Activated CD8-positive, alpha-beta memory T cell treated with anti-CD3 and anti-CD28 coated beads for 24 hours (primary cell): ENCODE measurements around the gene LCE1A.

ENCODE experiments used
- DNase-seq: peaks from one replicate; pipeline ENCODE4 v3.0.0-alpha.2; 2020

The LCE1A gene

GRCh38 chr1:152827173-152827572 lies at the start of gene LCE1A:
Gene LCE1A, plus strand, starts transcription at chr1:152827473. Its CDS starts 0 bp downstream, at chr1:152827473.
- no peak for DNase-seq

- DNase-seq, result no peak
Measured at GRCh38 chr1:152777510-152778137, 49.6 kb upstream of the LCE1A start.

GRCh38 chr1:152783095-152783494 lies 44.2 kb upstream of the LCE1A start:
- no peak for DNase-seq

DNA sequence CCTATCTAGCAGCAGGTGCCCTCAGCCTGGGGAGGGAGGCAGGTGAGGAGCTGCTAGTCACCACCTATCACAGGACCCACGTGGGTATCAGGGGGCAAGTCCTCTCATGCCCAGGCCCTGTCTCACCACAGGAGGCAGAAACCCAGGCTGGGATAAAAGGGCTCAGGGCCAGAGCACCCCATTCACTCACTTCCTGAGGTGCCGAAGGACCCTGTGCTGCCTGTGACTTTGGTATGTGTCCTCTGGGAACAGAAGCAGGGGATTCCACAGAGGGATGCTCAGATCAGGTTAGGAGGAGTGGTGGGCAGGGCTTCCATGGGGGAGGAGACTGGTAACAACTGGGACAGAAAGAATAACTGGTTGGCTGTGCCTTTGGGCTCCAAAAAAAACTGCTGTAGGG lies 41.2 kb upstream of the LCE1A start, which contains the start of gene LCE1E:
Gene LCE1E (plus strand): TSS at position 181 of the 400 bp plus-strand sequence. CDS start 1,043 bp downstream, outside the sequence.
- DNase-seq, result no peak

DNA sequence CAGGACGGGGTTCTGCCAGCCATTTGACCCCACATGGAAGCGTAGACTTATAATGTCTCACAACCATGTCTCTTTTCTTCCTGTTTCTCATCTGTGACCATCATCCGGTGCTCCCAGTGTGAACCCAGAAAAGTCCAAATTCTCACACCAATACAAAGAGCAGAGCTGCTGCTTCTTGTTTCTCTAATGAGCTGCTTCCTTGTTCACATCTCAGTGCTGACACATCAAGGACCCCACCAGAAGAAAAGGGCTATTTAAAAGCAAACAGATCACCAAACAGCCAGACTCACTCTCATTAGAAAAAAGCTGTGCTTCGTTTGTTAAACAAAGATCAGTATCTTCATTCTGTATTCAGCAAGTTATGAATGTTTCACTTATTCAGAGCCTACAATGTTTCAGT lies 31.6 kb upstream of the LCE1A start:
- DNase-seq, result no peak

- DNase-seq, result no peak
Measured at GRCh38 chr1:152796421-152796820, 30.9 kb upstream of the LCE1A start, which contains the start of gene LCE1D. Gene LCE1D, plus strand, starts transcription at chr1:152796721. Its CDS starts 1,074 bp downstream, at chr1:152797795.

- DNase-seq, result no peak
Measured at GRCh38 chr1:152801333-152801732, 25.9 kb upstream of the LCE1A start.

GRCh38 chr1:152806576-152806975 lies 20.7 kb upstream of the LCE1A start, which contains the start of gene LCE1C:
Gene LCE1C, minus strand, starts transcription at chr1:152806651. Its CDS starts 1,173 bp downstream, at chr1:152805478.
- no peak for DNase-seq

- DNase-seq, result no peak
Measured at GRCh38 chr1:152811050-152811449, 16.2 kb upstream of the LCE1A start.

DNA sequence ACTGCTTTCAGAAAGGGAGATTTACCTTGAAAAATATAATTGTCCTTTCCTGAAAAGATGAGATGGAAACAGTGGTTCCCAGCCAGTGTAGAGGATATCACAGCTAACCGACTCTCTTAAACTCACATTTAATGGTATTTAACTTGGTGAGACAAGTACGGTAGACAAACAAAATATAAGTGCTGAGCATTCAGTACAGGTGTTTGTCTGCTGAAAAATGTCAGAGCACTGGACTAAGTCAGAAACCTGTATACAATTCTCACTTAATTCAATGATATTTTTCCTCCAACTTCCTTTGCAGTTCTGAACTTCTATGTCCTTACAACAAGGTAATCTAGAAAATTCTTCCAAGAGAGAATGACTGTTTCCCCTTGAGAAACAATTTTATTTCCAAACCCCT lies 15.6 kb upstream of the LCE1A start, which contains the start of gene LCE1B:
Gene LCE1B (plus strand): TSS at position 301 of the 400 bp plus-strand sequence. CDS start 476 bp downstream, outside the sequence.
- no peak for DNase-seq

DNA sequence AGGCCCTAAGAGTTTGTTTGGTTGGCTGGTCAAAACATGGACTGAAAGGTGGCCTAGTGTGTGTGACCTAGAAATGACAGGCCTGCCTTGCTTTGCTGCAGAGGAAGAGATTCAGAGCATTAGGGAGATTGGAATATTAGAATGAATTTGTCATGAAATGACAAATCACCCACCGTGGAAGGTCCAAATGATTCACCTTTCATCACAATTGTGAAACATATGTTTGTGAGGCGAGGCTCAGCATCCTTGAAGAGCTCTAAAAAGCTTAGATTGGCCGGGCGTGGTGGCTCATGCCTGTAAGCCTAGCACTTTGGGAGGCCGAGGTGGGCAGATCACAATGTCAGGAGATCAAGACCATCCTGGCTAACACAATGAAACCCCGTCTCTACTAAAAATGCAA lies 10.0 kb upstream of the LCE1A start:
- no peak for DNase-seq

DNA sequence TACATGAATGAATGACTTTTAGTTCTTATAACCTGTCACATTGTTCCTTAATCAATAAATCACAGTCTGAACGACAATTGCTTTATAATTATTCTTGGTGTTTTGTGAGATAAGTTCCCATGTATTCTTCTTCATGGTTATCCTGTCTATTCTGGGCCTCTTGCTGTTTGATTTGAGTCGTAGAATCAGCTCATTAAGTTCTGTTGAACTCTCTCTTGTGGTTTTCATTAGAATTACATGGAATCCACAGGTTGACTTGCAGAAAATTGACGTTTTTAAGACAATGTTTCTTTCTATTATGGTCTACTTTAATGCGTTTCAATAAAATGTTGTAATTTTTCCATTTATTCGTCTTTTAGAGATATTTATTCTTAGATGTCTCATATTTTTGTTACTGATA lies 4.0 kb upstream of the LCE1A start:
- DNase-seq, result no peak

DNA sequence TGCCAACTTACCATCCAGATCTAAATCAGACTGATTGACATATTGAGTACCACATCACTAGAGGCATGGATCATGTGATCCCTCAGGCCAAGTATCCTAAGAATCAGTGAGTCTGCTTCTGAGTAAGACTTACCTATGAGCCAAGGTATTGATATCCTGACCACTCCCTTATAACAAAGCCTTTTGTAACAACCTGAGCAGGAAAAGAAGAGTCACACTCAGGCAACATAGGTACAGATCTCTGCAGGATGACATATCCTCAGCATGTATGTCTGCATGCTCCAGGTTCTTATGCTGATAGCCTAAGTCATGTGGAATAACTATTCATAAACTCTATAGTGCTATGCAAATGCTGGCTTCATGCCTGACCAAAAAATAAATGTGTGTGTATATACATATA lies 2.3 kb upstream of the LCE1A start:
- no peak for DNase-seq

DNA sequence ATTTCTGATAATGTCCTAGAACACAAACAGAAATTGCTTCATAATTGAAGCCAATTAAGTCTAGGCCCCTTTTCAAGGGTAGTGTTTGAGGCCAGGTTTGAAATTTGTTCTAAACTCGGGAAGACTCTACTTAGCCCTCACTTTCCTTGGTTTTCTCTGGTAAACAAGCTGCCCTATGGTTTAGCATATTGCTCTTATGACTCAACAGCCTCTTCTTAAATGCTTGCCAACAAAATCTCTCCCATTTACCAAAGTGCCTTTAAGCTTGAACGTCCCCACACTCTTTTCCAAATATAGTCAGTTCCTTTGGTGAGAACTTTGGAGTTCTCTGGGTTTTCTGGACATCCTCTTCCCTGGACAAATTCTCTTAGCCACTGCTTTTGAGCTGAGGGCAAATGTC lies 9.6 kb downstream of the LCE1A start:
- no peak for DNase-seq

DNA sequence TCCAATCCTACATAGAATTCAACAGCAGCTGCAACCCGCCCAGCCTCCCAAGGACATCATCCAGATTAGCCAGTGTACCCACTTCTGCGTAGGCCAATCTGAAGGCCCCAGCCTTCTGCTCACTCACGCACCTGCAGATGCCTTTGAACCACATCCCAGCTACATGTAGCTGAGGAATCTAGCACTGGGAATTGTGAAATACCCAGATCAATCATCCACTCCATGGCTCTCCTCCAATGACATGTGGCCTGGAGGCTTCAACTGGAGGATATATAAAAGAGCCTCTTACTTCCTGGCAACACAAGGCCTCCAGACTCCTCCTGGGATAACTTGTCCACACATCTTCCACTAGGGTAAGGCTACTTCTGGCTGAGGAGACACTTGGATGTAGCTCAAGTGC lies 15.3 kb downstream of the LCE1A start, which contains the start of gene LCE6A:
Gene LCE6A (plus strand): TSS at position 301 of the 400 bp plus-strand sequence. CDS start 665 bp downstream, outside the sequence.
- DNase-seq, result no peak

GRCh38 chr1:152855661-152856060 lies 28.4 kb downstream of the LCE1A start:
- DNase-seq, result no peak

GRCh38 chr1:152858062-152858461 lies 30.8 kb downstream of the LCE1A start:
- DNase-seq, result no peak

GRCh38 chr1:152859696-152860095 lies 32.4 kb downstream of the LCE1A start, which contains the start of gene LCE7A:
Gene LCE7A, plus strand, starts transcription at chr1:152859996. Its CDS starts 702 bp downstream, at chr1:152860698.
- DNase-seq, result no peak

- no peak for DNase-seq
Measured at GRCh38 chr1:152860129-152860528, 32.9 kb downstream of the LCE1A start.

GRCh38 chr1:152861374-152861773 lies 34.1 kb downstream of the LCE1A start:
- DNase-seq, result no peak

GRCh38 chr1:152864443-152864842 lies 37.2 kb downstream of the LCE1A start:
- DNase-seq, result no peak

- DNase-seq, result no peak
Measured at GRCh38 chr1:152866321-152866720, 39.0 kb downstream of the LCE1A start.

DNA sequence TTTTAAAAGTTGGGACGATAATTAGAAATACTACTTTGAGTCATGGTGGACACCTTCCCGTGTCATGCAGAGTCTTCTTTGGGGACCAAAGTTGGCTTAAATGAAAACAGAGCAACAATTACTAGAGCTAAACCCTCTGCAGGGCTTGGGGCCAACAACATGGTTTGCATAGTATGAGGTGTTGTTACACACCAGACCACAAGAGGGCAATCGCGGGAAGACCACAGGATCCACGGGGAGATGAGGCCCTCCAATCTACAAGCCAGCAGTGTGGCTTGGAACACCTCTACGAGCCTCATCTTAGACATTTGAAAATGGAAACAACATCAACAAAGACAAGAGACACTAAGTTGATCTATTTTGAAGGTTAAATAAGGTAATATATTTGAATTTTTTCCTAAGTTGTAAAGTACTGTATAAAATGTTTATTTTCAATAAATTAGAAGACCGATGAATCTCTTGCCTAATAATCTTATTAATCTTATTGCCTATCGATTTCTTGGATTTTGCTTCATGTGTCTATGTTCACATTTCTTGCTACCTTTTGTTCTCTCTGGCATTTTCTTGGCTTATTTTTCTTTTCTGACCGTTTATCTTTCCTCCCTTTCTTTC lies 42.6 kb downstream of the LCE1A start:
- DNase-seq, result peak; percentile 76
